Measurements from ENCODE around the gene LYSMD3.

Gene LYSMD3

GRCh38 chr5:90518661-90519060 is 10.7 kb downstream of the LYSMD3 start:
- TF ChIP-seq CTCF (IDR thresholded peaks at IDR 0.05; ENCODE audit: low read depth, low read length): no peak
- no peak for TF ChIP-seq EZH2phosphoT487 (IDR thresholded peaks at IDR 0.05; ENCODE audit: low read depth)
- Histone ChIP-seq H3K27ac (ENCODE audit: low read length) (no peak overlapping the region), H3K9me3 (ENCODE audit: insufficient read depth, low read length) (no peaks in the 10 kb centered on the region), H2AFZ (ENCODE audit: low read depth, low read length) (no peak overlapping the region), H3K4me3 (ENCODE audit: low read length) (no peak overlapping the region), H3K4me1 (ENCODE audit: low read length) (no peaks in the 10 kb centered on the region), H4K20me1 (ENCODE audit: insufficient read depth, low read length) (no peaks in the 10 kb centered on the region), H3K36me3 (replicated peaks; ENCODE audit: low read depth, low read length) (peaks cover 13% of the 10 kb centered on the region), H3K4me2 (ENCODE audit: low read length) (no peak overlapping the region), H3K79me2 (ENCODE audit: low read length) (no peaks in the 10 kb centered on the region), H3K9ac (ENCODE audit: low read length) (no peak overlapping the region), H3K27me3 (ENCODE audit: low read depth, low read length) (no peaks in the 10 kb centered on the region)

GRCh38 chr5:90514520-90514919 is 14.9 kb downstream of the LYSMD3 start:
- Histone ChIP-seq H3K4me2 (ENCODE audit: low read length) (no peak overlapping the region), H3K27ac (ENCODE audit: low read length) (no peak overlapping the region), H3K9ac (ENCODE audit: low read length) (no peak overlapping the region), H3K4me1 (ENCODE audit: low read length) (no peaks in the 10 kb centered on the region), H3K27me3 (ENCODE audit: low read depth, low read length) (no peaks in the 10 kb centered on the region), H2AFZ (ENCODE audit: low read depth, low read length) (no peak overlapping the region), H3K9me3 (ENCODE audit: insufficient read depth, low read length) (no peaks in the 10 kb centered on the region), H3K4me3 (ENCODE audit: low read length) (no peak overlapping the region), H3K36me3 (replicated peaks; ENCODE audit: low read depth, low read length) (peaks cover 8% of the 10 kb centered on the region), H4K20me1 (ENCODE audit: insufficient read depth, low read length) (no peaks in the 10 kb centered on the region), H3K79me2 (ENCODE audit: low read length) (no peaks in the 10 kb centered on the region)
- TF ChIP-seq EZH2phosphoT487 (IDR thresholded peaks at IDR 0.05; ENCODE audit: low read depth) (no peak), CTCF (IDR thresholded peaks at IDR 0.05; ENCODE audit: low read depth, low read length) (no peak)

- no peaks in the 10 kb centered on the region for H3K4me1 ChIP-seq (ENCODE audit: low read length)
- no peaks in the 10 kb centered on the region for H4K20me1 ChIP-seq (ENCODE audit: insufficient read depth, low read length)
- H3K27ac ChIP-seq (ENCODE audit: low read length): no peak overlapping the region
- no peak overlapping the region for H3K4me3 ChIP-seq (ENCODE audit: low read length)
- no peaks in the 10 kb centered on the region for H3K9me3 ChIP-seq (ENCODE audit: insufficient read depth, low read length)
- TF ChIP-seq EZH2phosphoT487 (IDR thresholded peaks at IDR 0.05; ENCODE audit: low read depth) (no peak), CTCF (IDR thresholded peaks at IDR 0.05; ENCODE audit: low read depth, low read length) (no peak)
- H3K9ac ChIP-seq (ENCODE audit: low read length): no peak overlapping the region
- no peaks in the 10 kb centered on the region for H3K36me3 ChIP-seq (replicated peaks; ENCODE audit: low read depth, low read length)
- no peak overlapping the region for H2AFZ ChIP-seq (ENCODE audit: low read depth, low read length)
- no peaks in the 10 kb centered on the region for H3K79me2 ChIP-seq (ENCODE audit: low read length)
- H3K4me2 ChIP-seq (ENCODE audit: low read length): no peak overlapping the region
- no peaks in the 10 kb centered on the region for H3K27me3 ChIP-seq (ENCODE audit: low read depth, low read length)
Measured at GRCh38 chr5:90510438-90510837, 18.9 kb downstream of the LYSMD3 start.

GRCh38 chr5:90506221-90506620 is 23.2 kb downstream of the LYSMD3 start:
- no peaks in the 10 kb centered on the region for H3K27me3 ChIP-seq (ENCODE audit: low read depth, low read length)
- no peak for TF ChIP-seq EZH2phosphoT487 (IDR thresholded peaks at IDR 0.05; ENCODE audit: low read depth)
- no peak for TF ChIP-seq CTCF (IDR thresholded peaks at IDR 0.05; ENCODE audit: low read depth, low read length)
- no peaks in the 10 kb centered on the region for H3K36me3 ChIP-seq (replicated peaks; ENCODE audit: low read depth, low read length)
- no peak overlapping the region for H3K4me2 ChIP-seq (ENCODE audit: low read length)
- H4K20me1 ChIP-seq (ENCODE audit: insufficient read depth, low read length): no peaks in the 10 kb centered on the region
- no peaks in the 10 kb centered on the region for H3K4me1 ChIP-seq (ENCODE audit: low read length)
- H3K4me3 ChIP-seq (ENCODE audit: low read length): no peak overlapping the region
- no peak overlapping the region for H3K27ac ChIP-seq (ENCODE audit: low read length)
- H3K9ac ChIP-seq (ENCODE audit: low read length): no peak overlapping the region
- H3K9me3 ChIP-seq (ENCODE audit: insufficient read depth, low read length): no peaks in the 10 kb centered on the region
- H2AFZ ChIP-seq (ENCODE audit: low read depth, low read length): no peak overlapping the region
- H3K79me2 ChIP-seq (ENCODE audit: low read length): no peaks in the 10 kb centered on the region
